Measurements from ENCODE around the gene TEK. TPM values are rescaled to one million over a fixed set of nuclear protein-coding genes. Genes with fewer than 3 reads are reported as not detected.

The TEK gene
- total and polyA plus RNA-seq, 8 donors = 0.56 to 25.5 (median 2.0) TPM; not detected in 1

- WGBS, 5 donors = 57 to 73% (median 72%) methylated on average over 1 of the region's 1 CpG
- Histone ChIP-seq H3K4me3 (no peak overlapping the region), H3K4me1 (peaks cover 0 to 12% (median 5%) of the 10 kb centered on the region in 4 donors), H3K36me3 (no peaks in the 10 kb centered on the region), H3K27me3 (no peaks in the 10 kb centered on the region), H3K9me3 (no peaks in the 10 kb centered on the region), H3K27ac (no peak overlapping the region)
- no peak for DNase-seq
- no peak for TF ChIP-seq CTCF (IDR thresholded peaks at IDR 0.05)
- TF ChIP-seq EP300 (IDR thresholded peaks at IDR 0.05) = no peak
- TF ChIP-seq POLR2AphosphoS5 (IDR thresholded peaks at IDR 0.05) = no peak
- intact Hi-C loops (cut with DNase I; ENCODE audit: low total_unique reads) = loop anchor here (10.0 kb wide), 1 partner anchor 238 kb away; no protein-coding TSS in a partner anchor
Observed at GRCh38 chr9:27273186-27273585, 164.2 kb downstream of the TEK start.

GRCh38 chr9:27276193-27277030 is 167.4 kb downstream of the TEK start:
- peak in 1 of 2 donors; percentile 83 for DNase-seq
- no peaks in the 10 kb centered on the region for H3K9me3 ChIP-seq
- no peak for TF ChIP-seq POLR2A (IDR thresholded peaks at IDR 0.05)
- TF ChIP-seq EP300 (IDR thresholded peaks at IDR 0.05) = no peak
- TF ChIP-seq POLR2AphosphoS5 (IDR thresholded peaks at IDR 0.05) = no peak
- TF ChIP-seq CTCF (IDR thresholded peaks at IDR 0.05) = peak in 5 of 7 experiments; percentile 16 to 90 (median 64)
- H3K27ac ChIP-seq = no peak overlapping the region
- H3K4me3 ChIP-seq = peak overlapping the region in 1 of 4 donors; percentile 6
- intact Hi-C loops (cut with DNase I; ENCODE audit: low total_unique reads) = loop anchor here (10.0 kb wide), 1 partner anchor 242 kb away; no protein-coding TSS in a partner anchor
- WGBS, 5 donors = 38 to 45% (median 39%) methylated on average over 12 of the region's 12 CpGs
- peaks cover 0 to 18% (median 9%) of the 10 kb centered on the region in 4 donors for H3K4me1 ChIP-seq
- H3K27me3 ChIP-seq = no peaks in the 10 kb centered on the region
- no peaks in the 10 kb centered on the region for H3K36me3 ChIP-seq

GRCh38 chr9:27278374-27278773 is 169.3 kb downstream of the TEK start:
- TF ChIP-seq POLR2AphosphoS5 (IDR thresholded peaks at IDR 0.05) (no peak), EP300 (IDR thresholded peaks at IDR 0.05) (no peak), CTCF (IDR thresholded peaks at IDR 0.05) (no peak), POLR2A (IDR thresholded peaks at IDR 0.05) (no peak)
- Histone ChIP-seq H3K36me3 (no peaks in the 10 kb centered on the region), H3K27ac (no peak overlapping the region), H3K4me1 (peaks cover 0 to 19% (median 9%) of the 10 kb centered on the region in 4 donors), H3K27me3 (no peaks in the 10 kb centered on the region), H3K9me3 (no peaks in the 10 kb centered on the region), H3K4me3 (no peak overlapping the region)
- intact Hi-C loops (cut with DNase I; ENCODE audit: low total_unique reads) = loop anchor here (10.0 kb wide), 1 partner anchor 244 kb away; no protein-coding TSS in a partner anchor
- DNase-seq = no peak
- WGBS, 5 donors = 78 to 93% (median 90%) methylated on average over 1 of the region's 1 CpG

- TF ChIP-seq POLR2A (IDR thresholded peaks at IDR 0.05) (no peak), EP300 (IDR thresholded peaks at IDR 0.05) (no peak), POLR2AphosphoS5 (IDR thresholded peaks at IDR 0.05) (no peak)
- no peaks in the 10 kb centered on the region for H3K36me3 ChIP-seq
- H3K27ac ChIP-seq = no peak overlapping the region
- intact Hi-C loops (cut with DNase I; ENCODE audit: low total_unique reads) = loop anchor here (10.0 kb wide), 1 partner anchor 245 kb away; no protein-coding TSS in a partner anchor
- no peak for DNase-seq
- no peaks in the 10 kb centered on the region for H3K9me3 ChIP-seq
- H3K4me3 ChIP-seq = no peak overlapping the region
- WGBS, 5 donors = 61 to 79% (median 65%) methylated on average over 3 of the region's 3 CpGs
- H3K27me3 ChIP-seq = no peaks in the 10 kb centered on the region
- peaks cover 0 to 19% (median 9%) of the 10 kb centered on the region in 4 donors for H3K4me1 ChIP-seq
Observed at GRCh38 chr9:27279611-27280010, 170.6 kb downstream of the TEK start.

Small RNAs within 50 kb of the gene (small RNA-seq; reads per million reads assigned to genes)
- gene AL355433.1 (0 reads per million in 4 donors), gene RNA5SP280 (0 reads per million in 4 donors)

Other genes starting within 250 kb of the TEK start
- 10 to 100 TPM; 15.1 to 58.9 (median 39.3) TPM for gene CAAP1, start 216.4 kb upstream of the TEK start, total RNA-seq
- 10 to 100 TPM in 1 of 3 donors, 1 to 10 TPM in 2; 8.7 to 12.4 (median 9.7) TPM for gene CAAP1, start 216.4 kb upstream of the TEK start, polyA plus RNA-seq
- gene PLAA, start 162.0 kb upstream of the TEK start, total RNA-seq = 10 to 100 TPM in 3 of 5 donors, 1 to 10 TPM in 1, under 1 TPM in 1; 0.58 to 71.0 (median 31.7) TPM
- 10 to 100 TPM in 1 of 3 donors, 1 to 10 TPM in 2; 7.8 to 11.5 (median 9.1) TPM for gene PLAA, start 162.0 kb upstream of the TEK start, polyA plus RNA-seq
- gene IFT74, start 152.8 kb upstream of the TEK start, total RNA-seq = 10 to 100 TPM in 4 of 5 donors, 1 to 10 TPM in 1; 2.0 to 68.3 (median 12.1) TPM
- gene IFT74, start 152.8 kb upstream of the TEK start, polyA plus RNA-seq = 1 to 10 TPM; 4.5 to 6.7 (median 4.7) TPM
- gene LRRC19, start 103.6 kb upstream of the TEK start, total RNA-seq = 1 to 10 TPM in 2 of 5 donors, not detected in 3; 3.7 to 4.3 TPM
- not detected for gene LRRC19, start 103.6 kb upstream of the TEK start, polyA plus RNA-seq
- 1 to 10 TPM in 2 of 5 donors, not detected in 3; 1.0 to 2.4 TPM for gene EQTN, start 187.9 kb downstream of the TEK start, total RNA-seq
- not detected for gene EQTN, start 187.9 kb downstream of the TEK start, polyA plus RNA-seq

All from stomach (tissue), 9 donors.